Stimulated activated CD8-positive, alpha-beta memory T cell treated with anti-CD3 and anti-CD28 coated beads, Interleukin-15, amount 100 ng/mL, for 48 hours (primary cell): ENCODE data around the gene FOXO3B.
"Not testable (repeated sequence)": the region's sequence is repeated elsewhere in the genome, so short reads cannot be mapped to it uniquely, and the experiment has no call there.

Experiments used
- DNase-seq, 2 donors: peaks; one replicate each; pipeline ENCODE4 v3.0.0-alpha.2; 2020; ENCODE audit warnings: low read depth in 2 of 2

FOXO3B gene

DNA sequence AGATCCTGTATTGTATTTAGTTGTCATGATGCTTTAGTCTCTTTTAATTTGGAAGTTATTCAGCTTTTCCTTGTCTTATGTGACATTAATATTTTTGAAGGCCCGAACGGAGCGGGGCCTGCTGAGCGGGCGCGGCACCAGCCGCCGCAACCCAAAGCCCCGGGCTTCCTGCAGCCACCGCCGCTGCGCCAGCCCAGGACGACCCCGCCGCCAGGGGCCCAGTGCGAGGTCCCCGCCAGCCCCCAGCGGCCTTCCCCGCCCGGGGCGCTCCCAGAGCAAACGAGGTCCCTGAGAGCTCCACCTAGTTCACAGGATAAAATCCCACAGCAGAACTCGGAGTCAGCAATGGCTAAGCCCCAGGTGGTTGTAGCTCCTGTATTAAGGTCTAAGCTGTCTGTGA, 32.0 kb downstream of the FOXO3B start:
- not testable (repeated sequence) for DNase-seq

DNA sequence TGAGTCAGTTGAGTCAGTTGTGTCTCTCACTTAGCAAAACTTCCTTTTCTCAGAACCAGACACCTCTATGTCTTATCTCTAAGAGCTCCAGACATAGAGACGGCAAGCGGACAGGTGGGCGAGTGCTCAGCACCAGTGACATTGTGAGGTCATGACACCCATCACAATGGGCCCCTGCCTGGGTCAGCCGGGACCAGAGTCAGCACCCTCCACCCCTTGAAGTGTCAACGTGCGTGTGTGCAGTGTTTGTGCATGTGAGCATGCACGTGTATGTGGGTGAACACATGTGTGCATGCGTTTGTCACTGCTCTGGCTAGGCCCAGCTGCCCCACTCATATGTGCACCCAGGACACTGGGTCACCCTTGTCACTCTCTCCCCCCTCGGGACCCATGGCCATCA, 37.8 kb downstream of the FOXO3B start, which contains the start of gene TBC1D28:
TBC1D28 (minus strand) TSS at position 101 of the 400 bp plus-strand sequence. CDS start 3,039 bp downstream, outside the sequence.
- DNase-seq = not testable (repeated sequence)

DNA sequence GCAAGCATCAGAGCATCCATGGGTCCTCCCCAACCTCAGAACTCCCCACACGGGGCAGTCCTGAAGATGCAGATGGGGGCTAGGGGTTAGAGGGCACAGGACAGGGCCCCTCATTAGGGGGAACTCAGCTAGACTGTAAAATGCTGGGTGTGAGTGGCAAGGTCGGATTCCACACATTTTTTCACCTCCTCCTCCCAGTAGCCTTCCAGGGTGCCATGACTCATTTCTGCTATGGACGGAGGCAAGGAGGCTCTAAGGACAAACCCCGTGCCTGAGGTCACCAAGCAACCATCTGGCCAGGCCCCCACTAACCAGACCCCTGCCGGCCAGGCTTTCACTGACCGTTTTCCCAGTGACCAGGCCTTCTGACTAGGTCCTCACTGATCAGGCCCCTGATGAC, 39.0 kb downstream of the FOXO3B start:
- DNase-seq = not testable (repeated sequence)

DNA sequence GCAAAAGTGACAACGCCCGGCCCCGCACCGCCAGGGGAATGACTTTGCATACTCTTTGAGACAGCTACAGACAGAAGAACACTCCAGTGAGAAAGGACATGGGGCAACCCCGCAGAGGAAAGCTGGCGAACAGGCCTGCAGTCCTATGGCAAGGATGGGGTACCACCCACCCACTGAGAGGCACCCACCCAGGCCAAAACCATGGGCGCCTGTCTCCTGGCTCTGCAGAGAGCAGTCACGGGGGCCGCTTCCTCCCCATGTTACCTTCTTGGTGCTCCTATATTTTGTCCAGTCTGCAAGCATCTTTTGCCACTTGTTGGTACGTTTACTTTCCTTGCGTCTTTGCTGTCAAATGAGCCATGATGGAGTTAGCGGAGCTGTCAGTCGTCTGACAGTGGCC, 43.8 kb downstream of the FOXO3B start:
- not testable (repeated sequence) for DNase-seq

- DNase-seq = not testable (repeated sequence)
Measured at GRCh38 chr17:18636237-18636636, 45.9 kb downstream of the FOXO3B start.

GRCh38 chr17:18635773-18636172, 46.3 kb downstream of the FOXO3B start:
- not testable (repeated sequence) for DNase-seq

- DNase-seq = not testable (repeated sequence)
Measured at GRCh38 chr17:18634550-18635263, 47.4 kb downstream of the FOXO3B start.
